Left ventricle myocardium inferior (tissue), 1 donor: ENCODE data around the gene TPCN2. TPM values are rescaled to one million over a fixed set of nuclear protein-coding genes. Genes with fewer than 3 reads are reported as not detected.

Source experiments
- DNase-seq: peaks from one replicate; pipeline ENCODE4 v3.0.0-alpha.2; 2020
- H3K27ac ChIP-seq: fragments of 200-600 bp; replicated peaks from 2 replicates; pipeline ENCODE4 v1.8.0; 2021
- H3K27me3 ChIP-seq: fragments of 200-600 bp; 2 replicates; pipeline ENCODE4 v1.8.0; 2021; ENCODE audit warnings: low read depth
- H3K36me3 ChIP-seq: fragments of 200-600 bp; 2 replicates; pipeline ENCODE4 v1.8.0; 2021
- H3K4me1 ChIP-seq: fragments of 200-600 bp; 2 replicates; pipeline ENCODE4 v1.8.0; 2021
- H3K4me3 ChIP-seq: fragments of 200-600 bp; 2 replicates; pipeline ENCODE4 v1.8.0; 2021; ENCODE audit warnings: mild to moderate bottlenecking, moderate library complexity
- H3K9me3 ChIP-seq: fragments of 200-600 bp; replicated peaks from 2 replicates; pipeline ENCODE4 v1.8.0; 2021
- intact Hi-C: fragments of 100-400 bp; cut with micrococcal nuclease; formaldehyde crosslinking; loops from one replicate; pipeline ENCODE4 v1.11.0; 2022
- total RNA-seq: library from RNA; stranded (reverse); fragmentation: NEBNext Ultra II Directional; extraction: Animal tissue kit (Norgen Biotek cat#: 25700); gene quantifications from one replicate; pipeline ENCODE4 v1.2.1, GENCODE V29; 2021
- TF ChIP-seq, protein P1 (sequence below): fragments of 200-600 bp; IDR thresholded peaks from 2 replicates; pipeline ENCODE4 v1.8.0; 2021; ENCODE audit warnings: antibody characterized with exemption, mild to moderate bottlenecking, borderline replicate concordance
- donor health status: DM: no; HTN: yes; CAD: no; lungs with severe emphysema.

Gene TPCN2
- total RNA-seq, 1 donor from 2014 or later = 9.2 TPM

DNA sequence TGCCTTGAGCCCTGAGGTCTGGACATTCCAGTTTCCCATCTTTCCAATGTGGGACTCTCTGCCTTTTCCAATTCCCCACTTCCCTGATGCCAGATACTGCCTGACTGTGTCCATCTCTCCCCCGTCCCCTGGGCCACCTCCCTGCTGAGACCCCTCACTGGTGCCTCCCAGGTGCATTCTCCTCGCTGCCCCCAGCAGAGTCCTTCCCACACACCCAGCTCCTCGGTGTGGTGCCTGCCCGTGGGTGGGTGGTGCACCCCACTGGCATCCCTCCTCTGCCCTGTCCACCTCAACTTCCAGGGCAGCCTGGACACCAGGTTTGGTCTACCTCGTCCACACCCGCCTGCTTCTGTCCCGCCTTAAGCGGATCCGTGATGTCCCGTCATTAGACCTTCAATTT lies 30.8 kb upstream of the TPCN2 start:
- Histone ChIP-seq H3K9me3 (no peaks in the 10 kb centered on the region), H3K27me3 (peaks cover 22% of the 10 kb centered on the region), H3K4me1 (peaks cover 14% of the 10 kb centered on the region), H3K4me3 (no peak overlapping the region), H3K36me3 (no peaks in the 10 kb centered on the region), H3K27ac (no peak overlapping the region)
- TF ChIP-seq, protein P1, sequence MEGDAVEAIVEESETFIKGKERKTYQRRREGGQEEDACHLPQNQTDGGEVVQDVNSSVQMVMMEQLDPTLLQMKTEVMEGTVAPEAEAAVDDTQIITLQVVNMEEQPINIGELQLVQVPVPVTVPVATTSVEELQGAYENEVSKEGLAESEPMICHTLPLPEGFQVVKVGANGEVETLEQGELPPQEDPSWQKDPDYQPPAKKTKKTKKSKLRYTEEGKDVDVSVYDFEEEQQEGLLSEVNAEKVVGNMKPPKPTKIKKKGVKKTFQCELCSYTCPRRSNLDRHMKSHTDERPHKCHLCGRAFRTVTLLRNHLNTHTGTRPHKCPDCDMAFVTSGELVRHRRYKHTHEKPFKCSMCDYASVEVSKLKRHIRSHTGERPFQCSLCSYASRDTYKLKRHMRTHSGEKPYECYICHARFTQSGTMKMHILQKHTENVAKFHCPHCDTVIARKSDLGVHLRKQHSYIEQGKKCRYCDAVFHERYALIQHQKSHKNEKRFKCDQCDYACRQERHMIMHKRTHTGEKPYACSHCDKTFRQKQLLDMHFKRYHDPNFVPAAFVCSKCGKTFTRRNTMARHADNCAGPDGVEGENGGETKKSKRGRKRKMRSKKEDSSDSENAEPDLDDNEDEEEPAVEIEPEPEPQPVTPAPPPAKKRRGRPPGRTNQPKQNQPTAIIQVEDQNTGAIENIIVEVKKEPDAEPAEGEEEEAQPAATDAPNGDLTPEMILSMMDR = no peak
- no peak for DNase-seq
- intact Hi-C loops = no loop called here

- H3K27ac ChIP-seq = no peak overlapping the region
Observed at GRCh38 chr11:69018924-69019323, 29.8 kb upstream of the TPCN2 start.

GRCh38 chr11:69022260-69022659 lies 26.5 kb upstream of the TPCN2 start:
- H3K4me1 ChIP-seq = no peaks in the 10 kb centered on the region
- intact Hi-C loops = no loop called here
- H3K9me3 ChIP-seq = no peaks in the 10 kb centered on the region
- DNase-seq = no peak
- H3K4me3 ChIP-seq = no peak overlapping the region
- no peaks in the 10 kb centered on the region for H3K27me3 ChIP-seq
- TF ChIP-seq, protein P1 = no peak
- no peaks in the 10 kb centered on the region for H3K36me3 ChIP-seq
- H3K27ac ChIP-seq = no peak overlapping the region

More at GRCh38 chr11:69018924-69019323, 29.8 kb upstream of the TPCN2 start:
- H3K36me3 ChIP-seq = no peaks in the 10 kb centered on the region
- H3K27me3 ChIP-seq = peaks cover 13% of the 10 kb centered on the region
- intact Hi-C loops = no loop called here
- DNase-seq = no peak
- no peak overlapping the region for H3K4me3 ChIP-seq
- peaks cover 7% of the 10 kb centered on the region for H3K4me1 ChIP-seq
- no peaks in the 10 kb centered on the region for H3K9me3 ChIP-seq
- TF ChIP-seq, protein P1 = no peak

DNA sequence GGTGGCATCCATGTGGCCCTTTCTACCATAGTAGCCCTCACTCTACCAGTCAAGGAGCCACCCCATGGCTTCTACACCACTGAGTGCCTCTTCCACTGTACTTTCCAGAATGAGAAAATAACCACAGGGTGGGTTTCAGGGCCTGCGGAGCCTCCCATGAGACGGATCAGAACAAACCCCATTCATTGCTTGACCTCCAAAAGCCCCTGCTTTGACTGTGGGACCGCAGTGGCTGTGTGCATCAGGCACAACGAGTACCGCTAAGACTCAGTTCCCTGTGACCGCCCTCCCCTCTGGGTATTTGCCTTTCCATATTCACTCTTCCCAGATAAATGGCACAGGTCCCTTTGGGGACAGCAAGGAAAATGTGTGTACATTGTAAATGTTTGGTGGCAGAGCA lies 24.2 kb upstream of the TPCN2 start:
- TF ChIP-seq, protein P1 = no peak

GRCh38 chr11:69027704-69028372 lies 20.9 kb upstream of the TPCN2 start:
- no peak for DNase-seq
- Histone ChIP-seq H3K9me3 (no peaks in the 10 kb centered on the region), H3K36me3 (no peaks in the 10 kb centered on the region), H3K4me1 (no peaks in the 10 kb centered on the region), H3K4me3 (no peak overlapping the region), H3K27me3 (no peaks in the 10 kb centered on the region), H3K27ac (no peak overlapping the region)
- intact Hi-C loops = no loop called here
- TF ChIP-seq, protein P1 = no peak

More for the DNA sequence above, 24.2 kb upstream of the TPCN2 start:
- intact Hi-C loops = no loop called here
- no peaks in the 10 kb centered on the region for H3K9me3 ChIP-seq
- H3K27ac ChIP-seq = no peak overlapping the region
- no peak overlapping the region for H3K4me3 ChIP-seq
- DNase-seq = no peak
- H3K4me1 ChIP-seq = no peaks in the 10 kb centered on the region
- H3K27me3 ChIP-seq = no peaks in the 10 kb centered on the region
- H3K36me3 ChIP-seq = no peaks in the 10 kb centered on the region
